H1 (cell line): ENCODE results near the gene TMEM202. TPM values are rescaled to one million over a fixed set of nuclear protein-coding genes. Genes with fewer than 3 reads are reported as not detected.

Source experiments
- CTCF ChIA-PET: fragments of 300-600 bp; sonication (Branson Sonifier 250); formaldehyde crosslinking; loops from one replicate; lab custom pipeline; 2021; ENCODE audit not compliant: partially characterized antibody; lab: Charles Lee
- POLR2A ChIA-PET: fragments of 300-600 bp; sonication (Branson Sonifier 250); formaldehyde crosslinking; loops from one replicate; lab custom pipeline; 2021; ENCODE audit warnings: inconsistent platforms; ENCODE audit not compliant: partially characterized antibody; lab: Charles Lee
- DNase-seq, 2 experiments: peaks; one replicate each; pipeline versions ENCODE4 v3.0.0 to v3.0.0-alpha.2; 2010 to 2022; ENCODE audit warnings: low spot score in 2 of 2, low read depth in 1 of 2, mixed read lengths in 1 of 2
- FAIRE-seq: peaks from 2 replicates; lab custom pipeline; 2011; peaks lifted over from hg19 to GRCh38; lab: Jason Lieb, UNC
- H2AFZ ChIP-seq: 2 replicates; pipeline ENCODE4 v1.8.1; 2012; ENCODE audit warnings: low read length, inconsistent platforms
- H2AK5ac ChIP-seq: 2 replicates; pipeline ENCODE4 v1.6.1; 2013; ENCODE audit warnings: low read depth, low read length
- H2BK120ac ChIP-seq: replicated peaks from 2 replicates; pipeline ENCODE3; 2013; ENCODE audit warnings: low read depth, low read length, inconsistent platforms
- H2BK12ac ChIP-seq: 2 replicates; pipeline ENCODE4 v1.6.1; 2013; ENCODE audit warnings: low read depth, low read length
- H2BK15ac ChIP-seq: 2 replicates; pipeline ENCODE4 v1.6.1; 2013; ENCODE audit warnings: low read length
- H2BK20ac ChIP-seq: 2 replicates; pipeline ENCODE4 v1.6.1; 2013; ENCODE audit warnings: low read length
- H2BK5ac ChIP-seq: 2 replicates; pipeline ENCODE4 v1.6.1; 2013; ENCODE audit warnings: low read depth, low read length
- H3K14ac ChIP-seq: 2 replicates; pipeline ENCODE4 v1.6.1; 2013; ENCODE audit warnings: inconsistent platforms; ENCODE audit not compliant: insufficient read length
- H3K18ac ChIP-seq: 2 replicates; pipeline ENCODE4 v1.6.1; 2013; ENCODE audit warnings: low read length; ENCODE audit errors: extremely low read depth
- H3K23ac ChIP-seq: 2 replicates; pipeline ENCODE4 v1.6.1; 2013; ENCODE audit warnings: inconsistent platforms; ENCODE audit not compliant: insufficient read length
- H3K23me2 ChIP-seq: 2 replicates; pipeline ENCODE4 v1.6.1; 2013; ENCODE audit warnings: low read depth, low read length
- H3K27ac ChIP-seq: 2 replicates; pipeline ENCODE4 v1.6.1; 2011; ENCODE audit warnings: low read depth, low read length, inconsistent platforms
- H3K27me3 ChIP-seq, 4 experiments: replicated peaks in 1 of 4; 1 replicate in 1 of 4; 2 replicates in 3 of 4; pipeline versions ENCODE4 v1.6.1 to v1.8.1; 2011 to 2013; ENCODE audit warnings: low read length in 3 of 4, mild to moderate bottlenecking in 3 of 4, inconsistent platforms in 2 of 4, mixed read lengths in 2 of 4, moderate library complexity in 1 of 4; ENCODE audit not compliant: control insufficient read depth in 3 of 4, insufficient read depth in 3 of 4; ENCODE audit errors: extremely low read depth in 1 of 4
- H3K36me3 ChIP-seq, 4 experiments: 2 replicates each; pipeline versions ENCODE4 v1.6.1 to v1.8.1; 2011 to 2013; ENCODE audit warnings: mild to moderate bottlenecking in 4 of 4, low read length in 3 of 4, moderate library complexity in 2 of 4, control low read depth in 1 of 4, inconsistent platforms in 1 of 4; ENCODE audit not compliant: insufficient read depth in 4 of 4, control insufficient read depth in 2 of 4
- H3K4ac ChIP-seq: replicated peaks from 2 replicates; pipeline ENCODE3; 2013; ENCODE audit warnings: low read length, low read depth, mixed read lengths, inconsistent platforms; ENCODE audit not compliant: insufficient read length
- H3K4me1 ChIP-seq, 4 experiments: replicated peaks in 1 of 4; 1 replicate in 1 of 4; 2 replicates in 3 of 4; pipeline versions ENCODE4 v1.6.1 to v1.8.1; 2011 to 2013; ENCODE audit warnings: low read length in 3 of 4, inconsistent platforms in 2 of 4, mixed read lengths in 1 of 4; ENCODE audit not compliant: insufficient read depth in 4 of 4, control insufficient read depth in 3 of 4
- H3K4me2 ChIP-seq, 2 experiments: 2 replicates each; pipeline versions ENCODE4 v1.6.1 to v1.8.1; 2011 to 2013; ENCODE audit warnings: low read depth in 2 of 2, low read length in 2 of 2, control low read depth in 1 of 2, inconsistent platforms in 1 of 2, mild to moderate bottlenecking in 1 of 2; ENCODE audit not compliant: insufficient read depth in 1 of 2
- H3K4me3 ChIP-seq, 4 experiments: fragments of 200-600, 300-600 bp in 1 of 4; sonication (generic), shearing (Covaris generic), sonication (Bioruptor Twin) in 1 of 4; 2 replicates each; pipeline versions ENCODE4 v1.5.1 to v1.8.1; 2011 to 2016; ENCODE audit warnings: low read length in 4 of 4, low read depth in 3 of 4, control low read depth in 2 of 4, inconsistent platforms in 2 of 4, mild to moderate bottlenecking in 2 of 4, mixed read lengths in 1 of 4, moderate library complexity in 1 of 4; ENCODE audit not compliant: insufficient read depth in 2 of 4; ENCODE audit errors: extremely low read depth in 1 of 4
- H3K56ac ChIP-seq: replicated peaks from 2 replicates; pipeline ENCODE3; 2013; ENCODE audit warnings: low read depth, mild to moderate bottlenecking, mixed read lengths, low read length, inconsistent platforms; ENCODE audit not compliant: insufficient read length
- H3K79me1 ChIP-seq: 2 replicates; pipeline ENCODE4 v1.6.1; 2013; ENCODE audit warnings: low read depth, low read length, control low read depth
- H3K79me2 ChIP-seq, 2 experiments: 2 replicates each; pipeline versions ENCODE4 v1.6.1 to v1.8.1; 2012 to 2013; ENCODE audit warnings: low read length in 2 of 2, mild to moderate bottlenecking in 2 of 2, inconsistent platforms in 1 of 2; ENCODE audit not compliant: insufficient read depth in 2 of 2, control insufficient read depth in 1 of 2
- H3K9ac ChIP-seq, 4 experiments: replicated peaks in 1 of 4; 1 replicate in 1 of 4; 2 replicates in 3 of 4; pipeline versions ENCODE4 v1.6.1 to v1.8.1; 2011 to 2013; ENCODE audit warnings: low read depth in 3 of 4, low read length in 3 of 4, control low read depth in 2 of 4, mild to moderate bottlenecking in 2 of 4, moderate library complexity in 2 of 4, inconsistent platforms in 1 of 4; ENCODE audit errors: extremely low read depth in 1 of 4
- H3K9me3 ChIP-seq, 2 experiments: 2 replicates each; pipeline versions ENCODE4 v1.6.1 to v1.8.1; 2012 to 2013; ENCODE audit warnings: mild to moderate bottlenecking in 2 of 2, moderate library complexity in 2 of 2, control low read depth in 1 of 2, inconsistent platforms in 1 of 2, low read depth in 1 of 2, low read length in 1 of 2, mixed read lengths in 1 of 2; ENCODE audit not compliant: insufficient read depth in 2 of 2
- H4K20me1 ChIP-seq, 2 experiments: replicated peaks in 1 of 2; 2 replicates each; pipeline versions ENCODE3 to v1.8.1; 2011 to 2013; ENCODE audit warnings: inconsistent platforms in 2 of 2, low read length in 2 of 2, mild to moderate bottlenecking in 1 of 2; ENCODE audit not compliant: insufficient read depth in 2 of 2, control insufficient read depth in 1 of 2
- H4K5ac ChIP-seq: 2 replicates; pipeline ENCODE4 v1.6.1; 2013; ENCODE audit warnings: low read length, low read depth, mixed read lengths, inconsistent platforms; ENCODE audit not compliant: insufficient read length
- H4K8ac ChIP-seq: 2 replicates; pipeline ENCODE4 v1.8.0; 2013; ENCODE audit warnings: mild to moderate bottlenecking, moderate library complexity, low read length, inconsistent platforms; ENCODE audit not compliant: insufficient read depth; ENCODE audit errors: extremely low read depth
- H4K91ac ChIP-seq: replicated peaks from 2 replicates; pipeline ENCODE3; 2013; ENCODE audit warnings: low read length, mixed read lengths, inconsistent platforms; ENCODE audit not compliant: insufficient read length
- BACH1 ChIP-seq: IDR thresholded peaks from 2 replicates; pipeline ENCODE4 v1.6.1; 2012; ENCODE audit warnings: low read length, improper control_type of control experiment
- CREB1 ChIP-seq: IDR thresholded peaks from 2 replicates; pipeline ENCODE4 v1.6.1; 2012; ENCODE audit warnings: inconsistent platforms
- GABPA ChIP-seq: IDR thresholded peaks from 2 replicates; pipeline ENCODE4 v1.6.1; 2011; ENCODE audit warnings: mild to moderate bottlenecking, low read length, moderate library complexity, borderline replicate concordance; ENCODE audit not compliant: insufficient read depth
- HDAC2 ChIP-seq, 2 experiments: fragments of 300-600 bp in 1 of 2; sonication (generic) in 1 of 2; IDR thresholded peaks; 2 replicates each; pipeline ENCODE4 v1.6.1; 2011 to 2012; ENCODE audit warnings: low read depth in 2 of 2, low read length in 2 of 2, mild to moderate bottlenecking in 2 of 2, moderate library complexity in 2 of 2, borderline replicate concordance in 1 of 2, inconsistent platforms in 1 of 2
- HDAC6 ChIP-seq: IDR thresholded peaks from one replicate; pipeline ENCODE4 v1.7.1; 2012; ENCODE audit warnings: low read depth, mild to moderate bottlenecking, inconsistent platforms, low read length, moderate library complexity
- SIRT6 ChIP-seq: IDR thresholded peaks from one replicate; pipeline ENCODE4 v1.7.1; 2012; ENCODE audit warnings: low read length, inconsistent platforms
- TAF1 ChIP-seq: IDR thresholded peaks from 2 replicates; pipeline ENCODE4 v1.6.1; 2011; ENCODE audit warnings: mild to moderate bottlenecking, low read depth, low read length
- TEAD4 ChIP-seq: IDR thresholded peaks from 2 replicates; pipeline ENCODE4 v1.6.1; 2012; ENCODE audit warnings: low read depth, low read length, inconsistent platforms, mixed read lengths
- WGBS, 2 experiments: shearing (Covaris generic) in 1 of 2; methylation state at CpG; one replicate each; pipeline versions ENCODE4 v1.1.6 to v1.1.7; 2013 to 2015; ENCODE audit warnings: low lambda C conversion rate in 2 of 2, mixed read lengths in 2 of 2, inconsistent platforms in 1 of 2, low coverage in 1 of 2, missing lambda C conversion rate in 1 of 2; ENCODE audit not compliant: insufficient replicate concordance in 2 of 2, insufficient coverage in 1 of 2, insufficient read length in 1 of 2; ENCODE audit errors: extremely low coverage in 1 of 2, missing lambda C conversion rate in 1 of 2; 5-methylcytosine and 5-hydroxymethylcytosine counted together
- polyA plus RNA-seq, 7 experiments: library from polyadenylated mRNA; depleted of rRNA in 3 of 7; stranded (reverse) in 5 of 7; unstranded in 2 of 7; fragments of >200 nt in 5 of 7; fragments of 200-250 nt in 2 of 7; gene quantifications; 1 replicate in 5 of 7; 2 replicates in 1 of 7; 4 replicates in 1 of 7; pipeline versions ENCODE4 v1.2.1 to v1.2.3, GENCODE V29; 2011 to 2013; ENCODE audit warnings: missing spikeins in 2 of 7, mixed read lengths in 2 of 7
- total RNA-seq: library from RNA; stranded (reverse); fragmentation: NEBNext Ultra II Directional; extraction: Animal tissue kit (Norgen Biotek cat#: 25700); gene quantifications from 2 replicates; pipeline ENCODE4 v1.2.1, GENCODE V29; 2021
- TF ChIP-seq, protein P1 (sequence below): IDR thresholded peaks from 2 replicates; pipeline ENCODE4 v1.6.1; 2012; ENCODE audit warnings: low read length, inconsistent platforms

TMEM202 gene
- total and polyA plus RNA-seq, 2 of the 8 experiments (the other 6 are each of a cell fraction or from before 2014, with no cell fraction given) = not detected

DNA sequence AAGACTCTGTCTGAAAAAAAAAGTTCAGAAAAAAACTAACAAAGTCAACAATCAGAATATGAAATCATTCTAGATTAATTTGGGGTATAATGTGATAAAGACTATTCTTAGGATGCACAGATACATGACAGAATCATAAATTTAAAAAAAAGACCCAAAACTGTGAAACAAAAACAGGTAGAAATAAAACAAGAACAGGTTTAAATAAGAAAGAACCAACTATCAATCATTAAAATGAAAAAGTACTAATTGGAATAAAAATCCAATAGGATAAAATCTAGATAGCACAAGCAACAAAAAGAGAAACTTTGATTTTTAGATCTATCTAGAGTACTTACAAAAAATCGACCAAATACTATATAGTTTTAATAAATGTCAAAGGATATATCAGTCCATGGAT, 13.4 kb downstream of the TMEM202 start:
- ChIA-PET CTCF (no interaction called here), POLR2A (no interaction called here)
- Histone ChIP-seq H3K79me2 (no peaks in the 10 kb centered on the region), H4K91ac (no peak overlapping the region), H3K4me1 (no peaks in the 10 kb centered on the region), H4K8ac (no peak overlapping the region), H3K23ac (no peak overlapping the region), H2AFZ (no peak overlapping the region), H3K27me3 (peaks cover 0 to 1% (median 0%) of the 10 kb centered on the region in 4 experiments; a peak in 1 of 7 replicates), H3K36me3 (no peaks in the 10 kb centered on the region), H2BK120ac (no peak overlapping the region), H3K56ac (no peak overlapping the region), H2AK5ac (no peak overlapping the region), H3K9ac (no peak overlapping the region), H2BK5ac (no peak overlapping the region), H3K9me3 (no peaks in the 10 kb centered on the region; a peak in 1 of 4 replicates), H2BK15ac (no peak overlapping the region), H3K4me2 (no peak overlapping the region), H3K27ac (no peak overlapping the region), H2BK12ac (no peak overlapping the region), H3K14ac (no peak overlapping the region), H3K23me2 (no peaks in the 10 kb centered on the region), H3K18ac (no peak overlapping the region), H4K20me1 (no peaks in the 10 kb centered on the region), H3K4me3 (no peak overlapping the region), H2BK20ac (no peak overlapping the region), H3K4ac (no peak overlapping the region), H4K5ac (no peak overlapping the region), H3K79me1 (no peaks in the 10 kb centered on the region)
- 54% methylated on average over 1 of the region's 1 CpG; no CpG with 5 or more reads in 1 of the 2 experiments for WGBS, 2 experiments
- DNase-seq = no peak
- no peak for FAIRE-seq
- TF ChIP-seq CREB1 (no peak), TAF1 (no peak), GABPA (no peak), HDAC6 (no peak), TEAD4 (no peak), BACH1 (no peak), SIRT6 (no peak), HDAC2 (IDR thresholded peaks at IDR 0.05; ENCODE audit: borderline replicate concordance in 1 of 2, low read depth in 2 of 2, low read length in 2 of 2) (no peak)
- TF ChIP-seq, protein P1, sequence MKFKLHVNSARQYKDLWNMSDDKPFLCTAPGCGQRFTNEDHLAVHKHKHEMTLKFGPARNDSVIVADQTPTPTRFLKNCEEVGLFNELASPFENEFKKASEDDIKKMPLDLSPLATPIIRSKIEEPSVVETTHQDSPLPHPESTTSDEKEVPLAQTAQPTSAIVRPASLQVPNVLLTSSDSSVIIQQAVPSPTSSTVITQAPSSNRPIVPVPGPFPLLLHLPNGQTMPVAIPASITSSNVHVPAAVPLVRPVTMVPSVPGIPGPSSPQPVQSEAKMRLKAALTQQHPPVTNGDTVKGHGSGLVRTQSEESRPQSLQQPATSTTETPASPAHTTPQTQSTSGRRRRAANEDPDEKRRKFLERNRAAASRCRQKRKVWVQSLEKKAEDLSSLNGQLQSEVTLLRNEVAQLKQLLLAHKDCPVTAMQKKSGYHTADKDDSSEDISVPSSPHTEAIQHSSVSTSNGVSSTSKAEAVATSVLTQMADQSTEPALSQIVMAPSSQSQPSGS = no peak
